ENCODE results near the gene TLK1.

Gene TLK1

GRCh38 chr2:171057575-171057974, 103.1 kb downstream of the TLK1 start:
- no peak overlapping the region for H3K27ac Mint-ChIP-seq
- no peaks in the 10 kb centered on the region for H3K4me1 Mint-ChIP-seq (ENCODE audit: low read depth)
- no peaks in the 10 kb centered on the region for H3K27me3 Mint-ChIP-seq (ENCODE audit: low read depth)
- H3K9me3 Mint-ChIP-seq: no peaks in the 10 kb centered on the region
- no peak overlapping the region for H3K4me3 Mint-ChIP-seq
- peaks cover 25% of the 10 kb centered on the region for H3K36me3 Mint-ChIP-seq (ENCODE audit: low read depth)

GRCh38 chr2:171056307-171056706, 104.4 kb downstream of the TLK1 start:
- H3K4me3 Mint-ChIP-seq: no peak overlapping the region
- H3K9me3 Mint-ChIP-seq: no peaks in the 10 kb centered on the region
- H3K27ac Mint-ChIP-seq: no peak overlapping the region
- H3K4me1 Mint-ChIP-seq (ENCODE audit: low read depth): no peaks in the 10 kb centered on the region
- no peaks in the 10 kb centered on the region for H3K27me3 Mint-ChIP-seq (ENCODE audit: low read depth)
- H3K36me3 Mint-ChIP-seq (ENCODE audit: low read depth): peaks cover 30% of the 10 kb centered on the region

- no peak overlapping the region for H3K4me3 Mint-ChIP-seq
- peaks cover 3% of the 10 kb centered on the region for H3K4me1 Mint-ChIP-seq (ENCODE audit: low read depth)
- no peaks in the 10 kb centered on the region for H3K9me3 Mint-ChIP-seq
- no peak overlapping the region for H3K27ac Mint-ChIP-seq
- H3K36me3 Mint-ChIP-seq (ENCODE audit: low read depth): peaks cover 42% of the 10 kb centered on the region
- no peaks in the 10 kb centered on the region for H3K27me3 Mint-ChIP-seq (ENCODE audit: low read depth)
Measured at GRCh38 chr2:171049691-171050090, 111.0 kb downstream of the TLK1 start.

GRCh38 chr2:171046048-171046560, 114.6 kb downstream of the TLK1 start:
- H3K9me3 Mint-ChIP-seq: peaks cover 6% of the 10 kb centered on the region
- H3K4me1 Mint-ChIP-seq (ENCODE audit: low read depth): peaks cover 23% of the 10 kb centered on the region
- no peak overlapping the region for H3K4me3 Mint-ChIP-seq
- H3K27me3 Mint-ChIP-seq (ENCODE audit: low read depth): no peaks in the 10 kb centered on the region
- H3K36me3 Mint-ChIP-seq (ENCODE audit: low read depth): peaks cover 49% of the 10 kb centered on the region
- H3K27ac Mint-ChIP-seq: no peak overlapping the region

- H3K4me1 Mint-ChIP-seq (ENCODE audit: low read depth): peaks cover 25% of the 10 kb centered on the region
- H3K36me3 Mint-ChIP-seq (ENCODE audit: low read depth): peaks cover 44% of the 10 kb centered on the region
- no peaks in the 10 kb centered on the region for H3K27me3 Mint-ChIP-seq (ENCODE audit: low read depth)
- H3K4me3 Mint-ChIP-seq: peak overlapping the region; percentile 2
- peaks cover 6% of the 10 kb centered on the region for H3K9me3 Mint-ChIP-seq
- H3K27ac Mint-ChIP-seq: peak overlapping the region; percentile 63
Measured at GRCh38 chr2:171044416-171044815, 116.3 kb downstream of the TLK1 start.

- H3K9me3 Mint-ChIP-seq: peaks cover 6% of the 10 kb centered on the region
- peaks cover 47% of the 10 kb centered on the region for H3K36me3 Mint-ChIP-seq (ENCODE audit: low read depth)
- H3K4me3 Mint-ChIP-seq: peak overlapping the region; percentile 38
- H3K27ac Mint-ChIP-seq: peak overlapping the region; percentile 81
- H3K4me1 Mint-ChIP-seq (ENCODE audit: low read depth): peaks cover 26% of the 10 kb centered on the region
- H3K27me3 Mint-ChIP-seq (ENCODE audit: low read depth): no peaks in the 10 kb centered on the region
Measured at GRCh38 chr2:171042253-171042969, 118.3 kb downstream of the TLK1 start.

GRCh38 chr2:171036532-171036931, 124.2 kb downstream of the TLK1 start:
- Mint-ChIP-seq H3K4me1 (ENCODE audit: low read depth) (peaks cover 3% of the 10 kb centered on the region), H3K27ac (no peak overlapping the region), H3K4me3 (no peak overlapping the region), H3K9me3 (peaks cover 7% of the 10 kb centered on the region), H3K36me3 (ENCODE audit: low read depth) (peaks cover 56% of the 10 kb centered on the region), H3K27me3 (ENCODE audit: low read depth) (no peaks in the 10 kb centered on the region)

- peaks cover 7% of the 10 kb centered on the region for H3K9me3 Mint-ChIP-seq
- no peak overlapping the region for H3K4me3 Mint-ChIP-seq
- H3K4me1 Mint-ChIP-seq (ENCODE audit: low read depth): no peaks in the 10 kb centered on the region
- no peak overlapping the region for H3K27ac Mint-ChIP-seq
- peaks cover 54% of the 10 kb centered on the region for H3K36me3 Mint-ChIP-seq (ENCODE audit: low read depth)
- no peaks in the 10 kb centered on the region for H3K27me3 Mint-ChIP-seq (ENCODE audit: low read depth)
Measured at GRCh38 chr2:171034315-171034714, 126.4 kb downstream of the TLK1 start.

GRCh38 chr2:171025214-171025613, 135.5 kb downstream of the TLK1 start:
- Mint-ChIP-seq H3K4me1 (ENCODE audit: low read depth) (peaks cover 4% of the 10 kb centered on the region), H3K27ac (no peak overlapping the region), H3K9me3 (no peaks in the 10 kb centered on the region), H3K4me3 (no peak overlapping the region), H3K36me3 (ENCODE audit: low read depth) (peaks cover 29% of the 10 kb centered on the region), H3K27me3 (ENCODE audit: low read depth) (no peaks in the 10 kb centered on the region)

GRCh38 chr2:171018522-171018921, 142.2 kb downstream of the TLK1 start:
- peaks cover 37% of the 10 kb centered on the region for H3K36me3 Mint-ChIP-seq (ENCODE audit: low read depth)
- H3K27me3 Mint-ChIP-seq (ENCODE audit: low read depth): no peaks in the 10 kb centered on the region
- H3K4me1 Mint-ChIP-seq (ENCODE audit: low read depth): peaks cover 12% of the 10 kb centered on the region
- H3K9me3 Mint-ChIP-seq: no peaks in the 10 kb centered on the region
- H3K27ac Mint-ChIP-seq: no peak overlapping the region
- H3K4me3 Mint-ChIP-seq: no peak overlapping the region

- no peaks in the 10 kb centered on the region for H3K9me3 Mint-ChIP-seq
Measured at GRCh38 chr2:171016125-171016524, 144.6 kb downstream of the TLK1 start.

GRCh38 chr2:171013851-171014250, 146.8 kb downstream of the TLK1 start:
- no peaks in the 10 kb centered on the region for H3K9me3 Mint-ChIP-seq
- no peak overlapping the region for H3K4me3 Mint-ChIP-seq
- peaks cover 11% of the 10 kb centered on the region for H3K4me1 Mint-ChIP-seq (ENCODE audit: low read depth)
- no peaks in the 10 kb centered on the region for H3K27me3 Mint-ChIP-seq (ENCODE audit: low read depth)
- H3K36me3 Mint-ChIP-seq (ENCODE audit: low read depth): peaks cover 39% of the 10 kb centered on the region
- H3K27ac Mint-ChIP-seq: no peak overlapping the region

More at GRCh38 chr2:171016125-171016524, 144.6 kb downstream of the TLK1 start:
- Mint-ChIP-seq H3K27me3 (ENCODE audit: low read depth) (no peaks in the 10 kb centered on the region), H3K36me3 (ENCODE audit: low read depth) (peaks cover 32% of the 10 kb centered on the region), H3K4me1 (ENCODE audit: low read depth) (peaks cover 12% of the 10 kb centered on the region), H3K4me3 (no peak overlapping the region), H3K27ac (no peak overlapping the region)

- peaks cover 5% of the 10 kb centered on the region for H3K4me1 Mint-ChIP-seq (ENCODE audit: low read depth)
- peaks cover 43% of the 10 kb centered on the region for H3K36me3 Mint-ChIP-seq (ENCODE audit: low read depth)
- no peaks in the 10 kb centered on the region for H3K9me3 Mint-ChIP-seq
- H3K27me3 Mint-ChIP-seq (ENCODE audit: low read depth): no peaks in the 10 kb centered on the region
- no peak overlapping the region for H3K4me3 Mint-ChIP-seq
- no peak overlapping the region for H3K27ac Mint-ChIP-seq
Measured at GRCh38 chr2:171009386-171009785, 151.3 kb downstream of the TLK1 start.

- Mint-ChIP-seq H3K9me3 (no peaks in the 10 kb centered on the region), H3K36me3 (ENCODE audit: low read depth) (peaks cover 38% of the 10 kb centered on the region), H3K27ac (no peak overlapping the region), H3K4me1 (ENCODE audit: low read depth) (peaks cover 5% of the 10 kb centered on the region), H3K27me3 (ENCODE audit: low read depth) (no peaks in the 10 kb centered on the region), H3K4me3 (no peak overlapping the region)
Measured at GRCh38 chr2:171008550-171009205, 152.0 kb downstream of the TLK1 start.

- Mint-ChIP-seq H3K27ac (no peak overlapping the region), H3K4me3 (no peak overlapping the region), H3K9me3 (no peaks in the 10 kb centered on the region), H3K27me3 (ENCODE audit: low read depth) (no peaks in the 10 kb centered on the region), H3K4me1 (ENCODE audit: low read depth) (peaks cover 5% of the 10 kb centered on the region), H3K36me3 (ENCODE audit: low read depth) (peaks cover 28% of the 10 kb centered on the region)
Measured at GRCh38 chr2:171004833-171005232, 155.9 kb downstream of the TLK1 start.

All from T-helper 1 cell treated with Interleukin-12 subunit alpha and Interleukin-12 subunit beta and Interleukin-4 antibody, amounts not matched to agents 30 μg/mL and 1 μg/mL, for 36 hours (primary cell).